GM20431 (cell line): ENCODE data around the gene TAF4.

Experiments
- in situ Hi-C: fragments of 300-500 bp; cut with MseI, MboI; formaldehyde crosslinking; loops from one replicate; pipeline ENCODE4 v1.15.0; 2020; ENCODE audit warnings: low sequenced_read_pairs; ENCODE audit not compliant: unreplicated experiment

The TAF4 gene

GRCh38 chr20:62027116-62027515 lies 38.6 kb downstream of the TAF4 start:
- in situ Hi-C loops = no loop called here

GRCh38 chr20:62026564-62026856 lies 39.2 kb downstream of the TAF4 start:
- in situ Hi-C loops = no loop called here

- in situ Hi-C loops = no loop called here
These were observed 39.7 kb downstream of the TAF4 start for GRCh38 chr20:62025832-62026563.

- in situ Hi-C loops = no loop called here
These were observed 40.3 kb downstream of the TAF4 start for GRCh38 chr20:62025394-62025793.

- in situ Hi-C loops = no loop called here
These were observed 41.7 kb downstream of the TAF4 start for GRCh38 chr20:62023935-62024334.

- in situ Hi-C loops = no loop called here
These were observed 43.0 kb downstream of the TAF4 start for GRCh38 chr20:62022575-62023139.

GRCh38 chr20:62021793-62022385 lies 43.8 kb downstream of the TAF4 start:
- in situ Hi-C loops = no loop called here

- in situ Hi-C loops = no loop called here
These were observed 44.6 kb downstream of the TAF4 start for GRCh38 chr20:62020935-62021701.

GRCh38 chr20:62019881-62020492 lies 45.7 kb downstream of the TAF4 start:
- in situ Hi-C loops = loop anchor here (10.0 kb wide), 1 partner anchor 115 kb away; no protein-coding TSS in a partner anchor

- in situ Hi-C loops = loop anchor here (10.0 kb wide), 1 partner anchor 116 kb away; no protein-coding TSS in a partner anchor
These were observed 46.4 kb downstream of the TAF4 start for GRCh38 chr20:62019144-62019805.

- in situ Hi-C loops = loop anchor here (10.0 kb wide), 1 partner anchor 116 kb away; no protein-coding TSS in a partner anchor
These were observed 47.1 kb downstream of the TAF4 start for GRCh38 chr20:62018437-62019143.

- in situ Hi-C loops = loop anchor here (10.0 kb wide), 1 partner anchor 119 kb away; no protein-coding TSS in a partner anchor
These were observed 50.0 kb downstream of the TAF4 start for GRCh38 chr20:62015540-62016288.

- in situ Hi-C loops = loop anchor here (10.0 kb wide), 1 partner anchor 120 kb away; no protein-coding TSS in a partner anchor
These were observed 50.7 kb downstream of the TAF4 start for GRCh38 chr20:62014889-62015537.

- in situ Hi-C loops = loop anchor here (10.0 kb wide), 1 partner anchor 120 kb away; no protein-coding TSS in a partner anchor
These were observed 51.2 kb downstream of the TAF4 start for GRCh38 chr20:62014488-62014775.

- in situ Hi-C loops = loop anchor here (10.0 kb wide), 1 partner anchor 122 kb away; no protein-coding TSS in a partner anchor
These were observed 53.0 kb downstream of the TAF4 start for GRCh38 chr20:62012631-62013030.

- in situ Hi-C loops = loop anchor here (10.0 kb wide), 1 partner anchor 123 kb away; no protein-coding TSS in a partner anchor
These were observed 53.6 kb downstream of the TAF4 start for GRCh38 chr20:62011938-62012534.

GRCh38 chr20:62011403-62011790 lies 54.3 kb downstream of the TAF4 start:
- in situ Hi-C loops = loop anchor here (10.0 kb wide), 1 partner anchor 123 kb away; no protein-coding TSS in a partner anchor
